Uterus (tissue), 4 donors: Measurements from ENCODE around the gene CKLF. TPM values are rescaled to one million over a fixed set of nuclear protein-coding genes. Genes with fewer than 3 reads are reported as not detected.

Experiments
- DNase-seq, 2 donors: peaks; one replicate each; pipeline ENCODE4 v3.0.0-alpha.2; 2019 to 2020
- H3K27ac ChIP-seq, 2 donors: fragments of 200-600 bp; sonication (generic); 1 replicate in 1 of 2; 2 replicates in 1 of 2; pipeline ENCODE4 v1.5.1; 2016 to 2018
- H3K27me3 ChIP-seq, 2 donors: fragments of 200-600 bp; sonication (generic); one replicate each; pipeline ENCODE4 v1.5.1; 2018 to 2019; ENCODE audit warnings: control low read depth in 1 of 2
- H3K36me3 ChIP-seq, 2 donors: fragments of 200-600 bp; sonication (generic); one replicate each; pipeline ENCODE4 v1.5.1; 2019; ENCODE audit warnings: control low read depth in 1 of 2
- H3K4me1 ChIP-seq, 2 donors: fragments of 200-600 bp; sonication (generic); one replicate each; pipeline ENCODE4 v1.5.1; 2018 to 2019; ENCODE audit warnings: control low read depth in 1 of 2
- H3K4me3 ChIP-seq, 2 donors: fragments of 200-600 bp; sonication (generic); 1 replicate in 1 of 2; 2 replicates in 1 of 2; pipeline ENCODE4 v1.5.1; 2018 to 2019; ENCODE audit warnings: mild to moderate bottlenecking in 1 of 2
- H3K9me3 ChIP-seq, 2 donors: fragments of 200-600 bp; sonication (generic); one replicate each; pipeline ENCODE4 v1.5.1; 2019; ENCODE audit warnings: control low read depth in 1 of 2
- POLR2A ChIP-seq, 2 donors: fragments of 450-650 bp; IDR thresholded peaks; one replicate each; pipeline ENCODE4 v1.6.1; 2016; ENCODE audit warnings: antibody characterized with exemption in 2 of 2, mild to moderate bottlenecking in 1 of 2, moderate library complexity in 1 of 2
- intact Hi-C: fragments of 100-400 bp; cut with DNase I; formaldehyde crosslinking; loops from one replicate; pipeline ENCODE4 v1.15.1; 2023; ENCODE audit warnings: low total_unique reads
- total RNA-seq, 4 donors: library from RNA; depleted of rRNA in 3 of 4; stranded (reverse); fragments of >200 nt in 3 of 4; gene quantifications; one replicate each; pipeline versions ENCODE4 v1.1.0 to v1.2.4, GENCODE V29; 2014 to 2023
- TF ChIP-seq, protein P1 (sequence below), 4 experiments: fragments of 200-600 bp in 2 of 4; fragments of 450-650 bp in 2 of 4; sonication (generic) in 2 of 4; IDR thresholded peaks; one replicate each; pipeline ENCODE4 v1.5.1; 2016 to 2019; ENCODE audit warnings: antibody characterized with exemption in 4 of 4, mild to moderate bottlenecking in 2 of 4, moderate library complexity in 1 of 4
- donor health status: DM: yes; HTN: yes; CAD: no.

CKLF gene
- total RNA-seq, 4 donors from 2014 or later = 31.3 to 118 (median 68.6) TPM

DNA sequence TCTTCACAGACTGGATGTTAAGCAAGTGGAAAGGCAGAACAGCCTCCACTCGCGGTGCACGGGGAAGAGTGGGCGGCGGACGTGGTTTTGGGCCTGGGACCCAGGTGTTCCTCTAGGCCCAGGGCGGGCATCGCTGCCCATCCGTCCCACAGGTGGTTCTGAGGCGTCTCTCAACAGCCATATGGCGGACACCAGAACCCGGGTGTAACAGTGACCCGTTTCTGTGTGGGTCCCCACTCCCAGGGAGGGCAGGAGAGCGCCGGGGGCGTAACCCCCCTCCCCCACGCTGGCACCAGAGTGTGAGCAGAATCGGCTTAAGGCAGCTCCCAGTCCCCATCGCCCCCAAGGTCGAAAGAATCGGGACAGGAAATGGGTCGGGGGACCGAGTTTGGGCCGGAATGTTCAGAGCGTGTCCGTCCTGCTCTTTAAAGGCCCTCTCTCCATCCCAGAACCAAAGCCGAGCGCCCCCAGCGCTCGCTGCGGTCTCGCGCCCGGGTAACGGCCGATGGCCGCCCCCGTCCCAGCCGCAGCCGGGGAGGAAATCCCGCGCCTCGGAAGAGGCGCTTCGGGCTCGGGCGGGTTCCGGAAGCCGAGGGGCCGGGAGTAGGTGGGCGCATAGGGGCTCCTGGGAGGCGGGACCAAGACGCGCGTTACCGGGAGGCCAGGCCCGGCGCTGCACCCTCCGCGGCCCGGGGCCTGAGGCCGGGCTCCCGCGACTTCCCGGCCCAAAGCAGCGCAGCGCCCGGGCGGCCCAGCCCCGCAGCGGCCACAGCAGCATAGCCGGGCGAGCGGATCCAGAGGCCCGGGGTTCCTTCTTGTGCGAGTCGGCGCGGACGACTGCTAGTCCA, 2.9 kb upstream of the CKLF start, which contains the start of gene TK2:
TSS of gene TK2 (minus strand) at position 839 of the 848 bp plus-strand sequence. CDS start at position 778, 61 bp downstream.
- TF ChIP-seq, protein P1, sequence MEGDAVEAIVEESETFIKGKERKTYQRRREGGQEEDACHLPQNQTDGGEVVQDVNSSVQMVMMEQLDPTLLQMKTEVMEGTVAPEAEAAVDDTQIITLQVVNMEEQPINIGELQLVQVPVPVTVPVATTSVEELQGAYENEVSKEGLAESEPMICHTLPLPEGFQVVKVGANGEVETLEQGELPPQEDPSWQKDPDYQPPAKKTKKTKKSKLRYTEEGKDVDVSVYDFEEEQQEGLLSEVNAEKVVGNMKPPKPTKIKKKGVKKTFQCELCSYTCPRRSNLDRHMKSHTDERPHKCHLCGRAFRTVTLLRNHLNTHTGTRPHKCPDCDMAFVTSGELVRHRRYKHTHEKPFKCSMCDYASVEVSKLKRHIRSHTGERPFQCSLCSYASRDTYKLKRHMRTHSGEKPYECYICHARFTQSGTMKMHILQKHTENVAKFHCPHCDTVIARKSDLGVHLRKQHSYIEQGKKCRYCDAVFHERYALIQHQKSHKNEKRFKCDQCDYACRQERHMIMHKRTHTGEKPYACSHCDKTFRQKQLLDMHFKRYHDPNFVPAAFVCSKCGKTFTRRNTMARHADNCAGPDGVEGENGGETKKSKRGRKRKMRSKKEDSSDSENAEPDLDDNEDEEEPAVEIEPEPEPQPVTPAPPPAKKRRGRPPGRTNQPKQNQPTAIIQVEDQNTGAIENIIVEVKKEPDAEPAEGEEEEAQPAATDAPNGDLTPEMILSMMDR (IDR thresholded peaks at IDR 0.05) = peak in 2 of 4 experiments; percentile 31 to 40
- TF ChIP-seq POLR2A (IDR thresholded peaks at IDR 0.05) = peak; percentile 15 to 68
- DNase-seq = peak; percentile 61 to 73
- Histone ChIP-seq H3K4me3 (peak within 1 kb of the TSS; percentile 73 to 80), H3K27ac (peak within 1 kb of the TSS; percentile 99), H3K36me3 (no peaks in the 10 kb centered on the region), H3K27me3 (no peaks in the 10 kb centered on the region), H3K4me1 (no peaks in the 10 kb centered on the region), H3K9me3 (no peaks in the 10 kb centered on the region)
- intact Hi-C loops = no loop called here

DNA sequence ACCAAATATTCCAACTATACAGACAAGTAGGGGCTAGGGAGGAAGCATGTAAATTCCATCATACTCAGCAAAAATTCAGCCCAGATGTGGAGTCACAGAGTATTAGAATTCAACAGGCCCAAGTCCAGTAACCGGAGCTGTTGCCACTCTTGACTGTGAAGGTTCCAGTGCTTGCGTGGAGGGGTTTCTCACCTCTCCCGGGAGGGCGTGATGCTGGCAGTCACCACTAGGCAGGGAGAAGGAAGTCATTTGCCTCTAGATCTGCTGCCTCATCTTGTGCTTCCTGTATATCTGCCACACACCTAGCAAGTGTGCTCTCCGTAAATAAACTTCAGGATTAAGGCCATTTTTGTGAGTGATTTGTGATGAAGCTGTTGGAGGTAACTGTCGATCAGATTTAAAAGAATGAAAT, 1.0 kb upstream of the CKLF start:
- H3K27me3 ChIP-seq = no peaks in the 10 kb centered on the region
- H3K9me3 ChIP-seq = no peaks in the 10 kb centered on the region
- H3K4me1 ChIP-seq = no peaks in the 10 kb centered on the region
- no peak for DNase-seq
- intact Hi-C loops = no loop called here
- TF ChIP-seq, protein P1 (IDR thresholded peaks at IDR 0.05) = peak in 1 of 4 experiments; percentile 1
- no peak for TF ChIP-seq POLR2A (IDR thresholded peaks at IDR 0.05)
- no peaks in the 10 kb centered on the region for H3K36me3 ChIP-seq
- peak overlapping the region; percentile 96 to 99 for H3K27ac ChIP-seq
- H3K4me3 ChIP-seq = no peak overlapping the region

- Histone ChIP-seq H3K27me3 (no peaks in the 10 kb centered on the region), H3K27ac (peak overlapping the region; percentile 96 to 99), H3K4me1 (no peaks in the 10 kb centered on the region), H3K4me3 (peak overlapping the region; percentile 57 to 77), H3K9me3 (no peaks in the 10 kb centered on the region), H3K36me3 (no peaks in the 10 kb centered on the region)
- no peak for TF ChIP-seq POLR2A (IDR thresholded peaks at IDR 0.05)
- TF ChIP-seq, protein P1 (IDR thresholded peaks at IDR 0.05) = no peak
- intact Hi-C loops = no loop called here
- no peak for DNase-seq
Observed at GRCh38 chr16:66551788-66552285, 539 bp upstream of the CKLF start.

GRCh38 chr16:66553223-66553622, 847 bp downstream of the CKLF start:
- H3K4me3 ChIP-seq = peak overlapping the region; percentile 57 to 77
- H3K36me3 ChIP-seq = no peaks in the 10 kb centered on the region
- intact Hi-C loops = no loop called here
- no peaks in the 10 kb centered on the region for H3K4me1 ChIP-seq
- H3K27ac ChIP-seq = peak overlapping the region; percentile 96 to 99
- no peak for TF ChIP-seq POLR2A (IDR thresholded peaks at IDR 0.05)
- TF ChIP-seq, protein P1 (IDR thresholded peaks at IDR 0.05) = no peak
- no peaks in the 10 kb centered on the region for H3K9me3 ChIP-seq
- no peaks in the 10 kb centered on the region for H3K27me3 ChIP-seq
- no peak for DNase-seq

DNA sequence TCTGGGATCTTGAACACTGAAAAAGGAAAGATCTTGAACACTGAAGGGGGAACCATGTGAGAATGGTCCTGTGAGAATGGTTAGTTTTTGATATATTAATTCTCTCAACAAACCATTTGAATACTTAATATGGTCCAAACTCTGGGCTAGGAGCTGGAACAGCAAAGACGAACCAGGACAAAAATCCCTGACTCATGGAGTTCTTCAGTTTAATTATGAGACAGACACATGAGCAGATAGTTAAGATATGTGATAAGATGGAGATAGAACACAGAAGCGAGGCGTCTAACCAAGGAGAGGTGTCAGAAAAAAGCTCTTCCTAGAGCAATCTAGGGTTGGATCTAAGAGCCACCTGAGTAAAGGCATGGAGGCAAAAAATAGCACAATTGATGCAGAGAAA, 1.6 kb downstream of the CKLF start:
- Histone ChIP-seq H3K9me3 (no peaks in the 10 kb centered on the region), H3K4me3 (no peak overlapping the region), H3K27me3 (no peaks in the 10 kb centered on the region), H3K27ac (no peak overlapping the region), H3K36me3 (no peaks in the 10 kb centered on the region), H3K4me1 (no peaks in the 10 kb centered on the region)
- no peak for DNase-seq
- TF ChIP-seq, protein P1 (IDR thresholded peaks at IDR 0.05) = no peak
- TF ChIP-seq POLR2A (IDR thresholded peaks at IDR 0.05) = no peak
- intact Hi-C loops = no loop called here
